Measurements from ENCODE around the gene PPP1R16B.
"Not testable (repeated sequence)": the region's sequence is repeated elsewhere in the genome, so short reads cannot be mapped to it uniquely, and the experiment has no call there.

Gene PPP1R16B

GRCh38 chr20:38794057-38794456, 11.4 kb upstream of the PPP1R16B start:
- not testable (repeated sequence) for DNase-seq

- DNase-seq = no peak
Measured at GRCh38 chr20:38798266-38798665, 7.2 kb upstream of the PPP1R16B start.

GRCh38 chr20:38799203-38799602, 6.3 kb upstream of the PPP1R16B start:
- DNase-seq = no peak

GRCh38 chr20:38800882-38801281, 4.6 kb upstream of the PPP1R16B start:
- no peak for DNase-seq

GRCh38 chr20:38804221-38804620, 1.3 kb upstream of the PPP1R16B start:
- DNase-seq = no peak

GRCh38 chr20:38804682-38805501, 605 bp upstream of the PPP1R16B start:
- DNase-seq = peak; percentile 48

- no peak for DNase-seq
Measured at GRCh38 chr20:38805958-38806854, 709 bp downstream of the PPP1R16B start.

- DNase-seq = no peak
Measured at GRCh38 chr20:38806855-38807655, 1.6 kb downstream of the PPP1R16B start.

GRCh38 chr20:38809942-38810341, 4.4 kb downstream of the PPP1R16B start:
- DNase-seq = no peak

GRCh38 chr20:38810926-38811630, 5.6 kb downstream of the PPP1R16B start:
- DNase-seq = no peak

GRCh38 chr20:38811769-38812168, 6.3 kb downstream of the PPP1R16B start:
- DNase-seq = no peak

- no peak for DNase-seq
Measured at GRCh38 chr20:38812182-38812581, 6.7 kb downstream of the PPP1R16B start.

GRCh38 chr20:38812709-38813573, 7.4 kb downstream of the PPP1R16B start:
- no peak for DNase-seq

- not testable (repeated sequence) for DNase-seq
Measured at GRCh38 chr20:38813574-38813962, 8.1 kb downstream of the PPP1R16B start.

- DNase-seq = no peak
Measured at GRCh38 chr20:38815446-38815845, 9.9 kb downstream of the PPP1R16B start.

GRCh38 chr20:38818113-38819065, 12.9 kb downstream of the PPP1R16B start:
- no peak for DNase-seq

GRCh38 chr20:38825571-38825900, 20.0 kb downstream of the PPP1R16B start:
- no peak for DNase-seq

- no peak for DNase-seq
Measured at GRCh38 chr20:38825901-38826625, 20.6 kb downstream of the PPP1R16B start.

GRCh38 chr20:38827770-38828281, 22.3 kb downstream of the PPP1R16B start:
- DNase-seq = no peak

Measured in activated CD4-positive, alpha-beta T cell treated with anti-CD3 and anti-CD28 coated beads for 1 hour (primary cell).